NB4 (cell line): Measurements from ENCODE around the gene SH3D19.

Experiments
- DNase-seq: peaks from one replicate; pipeline ENCODE4 v3.0.0; 2010; ENCODE audit warnings: low read depth
- H3K4me3 ChIP-seq: one replicate; pipeline ENCODE4 v1.5.1; 2011; ENCODE audit warnings: mild to moderate bottlenecking, low read depth, low read length, moderate library complexity
- MYC ChIP-seq: IDR thresholded peaks from 2 replicates; pipeline ENCODE4 v1.6.1; 2011; ENCODE audit warnings: low read depth, low read length
- POLR2A ChIP-seq: IDR thresholded peaks from 2 replicates; pipeline ENCODE4 v1.6.1; 2011; ENCODE audit warnings: mild to moderate bottlenecking; ENCODE audit not compliant: insufficient read length; ENCODE audit errors: extremely low read depth
- TF ChIP-seq, protein P1 (sequence below): IDR thresholded peaks from one replicate; pipeline ENCODE4 v1.5.1; 2012; ENCODE audit warnings: low read depth, low read length
- TF ChIP-seq, protein P2 (sequence below): IDR thresholded peaks from 2 replicates; pipeline ENCODE4 v1.6.1; 2011; ENCODE audit warnings: low read depth, low read length

SH3D19 gene

DNA sequence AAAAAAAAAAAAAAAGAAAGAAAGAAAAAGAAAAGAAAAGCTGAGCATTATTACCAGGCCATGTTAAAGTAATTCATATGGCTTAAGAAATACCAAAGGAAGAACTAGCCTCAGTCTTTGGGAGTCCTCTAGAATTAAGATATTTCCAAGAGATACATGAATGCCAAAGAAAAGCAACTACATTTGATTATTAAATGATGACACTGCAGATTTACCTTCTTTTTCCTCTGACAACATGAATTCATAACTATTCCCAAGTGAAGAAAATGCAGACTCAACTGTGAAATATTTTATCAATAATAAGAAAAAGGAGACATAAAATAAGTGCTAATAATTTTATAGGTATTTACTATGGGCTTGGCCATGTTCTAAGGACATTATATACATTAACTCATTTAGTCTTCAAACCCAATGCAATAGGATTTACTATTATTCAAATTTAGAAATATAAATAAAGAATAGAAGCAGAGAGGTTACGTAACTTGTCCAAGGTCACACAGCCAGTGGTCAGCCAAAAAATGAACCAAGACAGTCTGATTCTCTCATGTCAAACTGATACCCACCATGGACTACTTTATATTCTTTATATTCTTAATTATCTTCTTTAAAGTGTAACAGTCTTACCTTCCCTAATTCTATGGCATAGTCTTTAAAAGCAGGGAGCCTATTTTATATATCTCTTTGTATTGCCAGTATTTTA, 6.9 kb downstream of the SH3D19 start:
- DNase-seq = no peak
- TF ChIP-seq MYC (no peak), POLR2A (no peak)
- TF ChIP-seq, protein P1, sequence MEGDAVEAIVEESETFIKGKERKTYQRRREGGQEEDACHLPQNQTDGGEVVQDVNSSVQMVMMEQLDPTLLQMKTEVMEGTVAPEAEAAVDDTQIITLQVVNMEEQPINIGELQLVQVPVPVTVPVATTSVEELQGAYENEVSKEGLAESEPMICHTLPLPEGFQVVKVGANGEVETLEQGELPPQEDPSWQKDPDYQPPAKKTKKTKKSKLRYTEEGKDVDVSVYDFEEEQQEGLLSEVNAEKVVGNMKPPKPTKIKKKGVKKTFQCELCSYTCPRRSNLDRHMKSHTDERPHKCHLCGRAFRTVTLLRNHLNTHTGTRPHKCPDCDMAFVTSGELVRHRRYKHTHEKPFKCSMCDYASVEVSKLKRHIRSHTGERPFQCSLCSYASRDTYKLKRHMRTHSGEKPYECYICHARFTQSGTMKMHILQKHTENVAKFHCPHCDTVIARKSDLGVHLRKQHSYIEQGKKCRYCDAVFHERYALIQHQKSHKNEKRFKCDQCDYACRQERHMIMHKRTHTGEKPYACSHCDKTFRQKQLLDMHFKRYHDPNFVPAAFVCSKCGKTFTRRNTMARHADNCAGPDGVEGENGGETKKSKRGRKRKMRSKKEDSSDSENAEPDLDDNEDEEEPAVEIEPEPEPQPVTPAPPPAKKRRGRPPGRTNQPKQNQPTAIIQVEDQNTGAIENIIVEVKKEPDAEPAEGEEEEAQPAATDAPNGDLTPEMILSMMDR = no peak
- TF ChIP-seq, protein P2, sequence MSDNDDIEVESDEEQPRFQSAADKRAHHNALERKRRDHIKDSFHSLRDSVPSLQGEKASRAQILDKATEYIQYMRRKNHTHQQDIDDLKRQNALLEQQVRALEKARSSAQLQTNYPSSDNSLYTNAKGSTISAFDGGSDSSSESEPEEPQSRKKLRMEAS = no peak
- no peak overlapping the region for H3K4me3 ChIP-seq

- TF ChIP-seq MYC = no peak
- no peak for TF ChIP-seq POLR2A
- TF ChIP-seq, protein P1 = no peak
- H3K4me3 ChIP-seq = no peak overlapping the region
- DNase-seq = no peak
Measured at GRCh38 chr4:151316645-151317044, 8.8 kb downstream of the SH3D19 start.

DNA sequence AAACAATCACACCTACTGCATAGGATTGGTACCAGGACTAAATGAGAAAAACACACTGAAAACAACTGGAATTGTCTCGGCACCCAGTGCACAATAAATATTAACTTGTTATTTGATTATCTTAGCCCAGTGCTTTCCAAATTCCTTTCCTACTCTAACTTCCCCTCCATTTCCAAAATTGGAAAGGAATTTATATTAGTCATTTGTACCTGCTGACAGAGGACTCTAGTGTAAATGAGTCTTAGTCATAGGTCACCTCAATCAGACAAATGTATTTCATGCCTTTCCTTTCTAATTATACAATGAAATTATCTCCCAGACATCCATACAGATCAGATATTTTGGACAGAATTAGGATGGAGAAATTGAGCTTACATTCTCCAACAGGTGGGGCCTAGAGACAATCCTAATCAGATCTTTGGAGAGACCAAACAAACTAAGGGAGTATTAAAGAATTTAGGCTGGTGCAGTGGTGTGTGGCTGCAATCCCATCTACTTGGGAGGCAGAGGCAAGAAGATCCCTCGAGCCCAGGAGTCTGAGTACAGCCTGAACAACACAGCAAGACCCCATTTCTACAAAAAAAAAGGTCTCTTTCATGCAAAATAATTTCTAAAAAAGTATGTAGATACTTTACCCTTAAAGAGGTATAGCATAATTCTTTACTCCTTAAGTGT, 10.1 kb downstream of the SH3D19 start:
- no peak for DNase-seq
- TF ChIP-seq POLR2A (no peak), MYC (no peak)
- TF ChIP-seq, protein P2 = no peak
- TF ChIP-seq, protein P1 = no peak
- H3K4me3 ChIP-seq = no peak overlapping the region

GRCh38 chr4:151314479-151314878, 10.9 kb downstream of the SH3D19 start:
- TF ChIP-seq, protein P1 = no peak
- TF ChIP-seq POLR2A (no peak), MYC (no peak)
- TF ChIP-seq, protein P2 = no peak
- no peak for DNase-seq
- no peak overlapping the region for H3K4me3 ChIP-seq

- TF ChIP-seq, protein P2 = no peak
- TF ChIP-seq POLR2A (no peak), MYC (no peak)
- TF ChIP-seq, protein P1 = no peak
- no peak for DNase-seq
Measured at GRCh38 chr4:151314010-151314355, 11.4 kb downstream of the SH3D19 start.

More at GRCh38 chr4:151314010-151314355, 11.4 kb downstream of the SH3D19 start:
- no peak overlapping the region for H3K4me3 ChIP-seq
